HT-29 (cell line): Measurements from ENCODE around the gene NCK2. TPM values are rescaled to one million over a fixed set of nuclear protein-coding genes. Genes with fewer than 3 reads are reported as not detected.

Source experiments
- DNase-seq: peaks from one replicate; pipeline ENCODE4 v3.0.0-alpha.2; 2015; ENCODE audit warnings: low spot score
- total RNA-seq: library from RNA; depleted of rRNA; stranded (reverse); fragments of >200 nt; shearing (Covaris generic); gene quantifications from 2 replicates; pipeline ENCODE4 v1.2.3, GENCODE V29; 2014; rRNA removed

Gene NCK2
- total RNA-seq: 29.1 and 31.2 TPM in 2 replicates

GRCh38 chr2:105744909-105745853 lies at the start of gene NCK2:
TSS of gene NCK2 (plus strand) at chr2:105744912. CDS start at chr2:105855064, 110,152 bp downstream.
- DNase-seq: peak; percentile 7

GRCh38 chr2:105697781-105698449 lies 46.8 kb upstream of the NCK2 start:
- DNase-seq: no peak

- no peak for DNase-seq
Measured at GRCh38 chr2:105698820-105699219, 45.9 kb upstream of the NCK2 start.

GRCh38 chr2:105701042-105701441 lies 43.7 kb upstream of the NCK2 start:
- DNase-seq: no peak

GRCh38 chr2:105708697-105709096 lies 36.0 kb upstream of the NCK2 start:
- DNase-seq: no peak

- DNase-seq: no peak
Measured at GRCh38 chr2:105711394-105711793, 33.3 kb upstream of the NCK2 start.

GRCh38 chr2:105712166-105712915 lies 32.4 kb upstream of the NCK2 start:
- no peak for DNase-seq

GRCh38 chr2:105712981-105713596 lies 31.6 kb upstream of the NCK2 start:
- DNase-seq: no peak

GRCh38 chr2:105714141-105714540 lies 30.6 kb upstream of the NCK2 start:
- DNase-seq: no peak

GRCh38 chr2:105718846-105719481 lies 25.7 kb upstream of the NCK2 start:
- DNase-seq: no peak

- DNase-seq: no peak
Measured at GRCh38 chr2:105721991-105722511, 22.7 kb upstream of the NCK2 start.

GRCh38 chr2:105722726-105723297 lies 21.9 kb upstream of the NCK2 start:
- no peak for DNase-seq

- no peak for DNase-seq
Measured at GRCh38 chr2:105723431-105723830, 21.3 kb upstream of the NCK2 start.

GRCh38 chr2:105725388-105725787 lies 19.3 kb upstream of the NCK2 start:
- DNase-seq: no peak

- no peak for DNase-seq
Measured at GRCh38 chr2:105730170-105730569, 14.5 kb upstream of the NCK2 start.

GRCh38 chr2:105731511-105731910 lies 13.2 kb upstream of the NCK2 start:
- DNase-seq: no peak

- no peak for DNase-seq
Measured at GRCh38 chr2:105732101-105732500, 12.6 kb upstream of the NCK2 start.

- no peak for DNase-seq
Measured at GRCh38 chr2:105732955-105733607, 11.6 kb upstream of the NCK2 start.

- no peak for DNase-seq
Measured at GRCh38 chr2:105733875-105734274, 10.8 kb upstream of the NCK2 start.
